ENCODE results near the gene CSNK1G2.

CSNK1G2 gene

DNA sequence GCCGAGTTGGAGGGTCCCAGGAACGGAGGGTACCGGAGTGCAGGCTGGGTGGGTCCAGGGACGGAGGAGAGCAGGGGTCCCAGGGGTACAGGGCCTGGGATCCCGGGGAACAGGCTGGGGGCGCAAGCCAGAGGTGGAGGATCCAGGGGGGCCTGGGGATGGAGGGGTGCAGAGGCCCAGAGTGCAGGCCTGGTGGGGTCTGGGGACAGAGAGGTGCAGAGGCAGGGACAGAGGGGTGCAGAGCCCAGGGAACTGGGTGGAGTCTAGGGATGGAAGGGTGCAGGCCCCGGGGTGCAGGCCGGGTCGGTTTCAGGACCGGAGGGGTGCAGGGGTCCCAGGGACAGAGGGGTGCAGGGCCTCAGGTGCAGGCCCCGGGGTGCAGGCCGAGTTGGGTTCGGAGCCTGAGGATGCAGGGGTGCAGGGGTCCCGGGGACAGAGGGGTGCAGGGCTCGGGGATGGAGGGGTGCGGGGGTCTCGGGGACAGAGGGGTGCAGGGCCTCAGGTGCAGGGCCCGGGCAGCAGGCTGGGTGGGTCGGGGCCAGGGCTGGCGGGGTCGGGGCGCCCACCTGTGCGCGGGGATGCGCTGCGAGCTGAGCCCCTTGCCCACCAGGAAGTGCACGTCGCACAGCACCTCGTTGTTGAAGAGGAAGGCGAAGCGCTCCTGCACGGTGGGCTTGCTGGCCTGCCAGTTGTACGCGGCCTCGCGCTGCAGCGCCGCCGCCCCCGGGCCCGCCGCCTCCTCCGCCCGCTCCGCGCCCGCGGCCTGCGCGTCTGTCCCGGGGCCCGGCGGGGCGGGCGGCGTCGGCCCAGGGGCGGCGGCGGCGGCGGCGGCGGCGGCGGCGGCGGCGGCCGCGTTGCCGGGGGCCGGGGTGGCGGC lies 74.0 kb downstream of the CSNK1G2 start:
- Histone ChIP-seq H3K9me3 (no peaks in the 10 kb centered on the region), H3K27me3 (no peaks in the 10 kb centered on the region), H3K4me1 (ENCODE audit: control insufficient read depth in 1 of 2, insufficient read depth in 1 of 2, low read depth in 1 of 2, low read length in 1 of 2) (peaks cover 9 to 16% of the 10 kb centered on the region in 2 experiments), H3K27ac (no peak overlapping the region), H3K4me3 (ENCODE audit: low read depth in 1 of 2, low read length in 1 of 2) (no peak overlapping the region), H3K36me3 (no peaks in the 10 kb centered on the region)
- no peak for TF ChIP-seq CTCF (IDR thresholded peaks at IDR 0.05)

GRCh38 chr19:2015608-2015950 lies 74.6 kb downstream of the CSNK1G2 start, which contains the start of gene BTBD2:
TSS of gene BTBD2 (minus strand) at chr19:2015714. CDS start at chr19:2015703, 11 bp downstream.
- peak within 1 kb of the TSS; percentile 15 for H3K27ac ChIP-seq
- no peaks in the 10 kb centered on the region for H3K27me3 ChIP-seq
- no peaks in the 10 kb centered on the region for H3K9me3 ChIP-seq
- TF ChIP-seq CTCF (IDR thresholded peaks at IDR 0.05) = no peak
- H3K4me3 ChIP-seq (ENCODE audit: low read depth in 1 of 2, low read length in 1 of 2) = peak within 1 kb of the TSS; percentile 44 to 48
- peaks cover 9 to 16% of the 10 kb centered on the region in 2 experiments for H3K4me1 ChIP-seq (ENCODE audit: control insufficient read depth in 1 of 2, insufficient read depth in 1 of 2, low read depth in 1 of 2, low read length in 1 of 2)
- no peaks in the 10 kb centered on the region for H3K36me3 ChIP-seq

DNA sequence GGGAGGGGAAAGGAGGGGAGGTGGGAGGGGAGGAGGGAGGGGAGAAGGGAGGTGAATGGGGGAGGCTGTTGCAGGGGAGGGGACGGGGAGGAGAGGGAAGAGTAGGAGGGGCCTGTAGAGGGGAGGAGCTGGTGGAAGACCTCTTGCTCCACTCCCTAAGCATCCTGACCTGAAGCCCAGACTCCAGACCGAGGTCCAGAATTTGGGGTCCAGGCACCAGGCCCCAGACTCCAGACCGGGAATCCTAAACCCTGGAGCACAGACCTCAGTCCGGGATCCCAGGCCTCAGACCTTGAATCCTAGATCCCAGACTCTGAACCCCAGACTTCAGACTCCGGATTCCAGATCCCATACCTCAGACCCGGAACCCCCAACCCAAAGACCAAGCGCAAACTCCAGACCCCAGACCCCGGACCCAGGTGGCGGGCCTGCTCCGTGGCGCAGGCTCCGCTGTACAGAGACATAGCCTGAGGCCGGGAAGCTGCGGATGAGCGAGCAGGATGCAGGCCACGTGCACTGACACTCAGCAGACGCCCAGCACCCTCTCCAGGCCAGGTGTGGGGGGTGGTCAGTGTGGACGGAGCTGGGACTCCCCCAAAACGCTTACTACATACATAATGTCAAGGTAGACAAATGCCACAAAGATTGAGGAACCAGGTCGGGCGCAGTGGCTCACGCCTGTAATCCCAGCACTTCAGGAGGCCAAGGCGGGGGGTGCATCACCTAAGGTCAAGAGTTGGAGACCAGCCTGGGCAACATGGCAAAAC lies 75.3 kb downstream of the CSNK1G2 start:
- no peaks in the 10 kb centered on the region for H3K36me3 ChIP-seq
- H3K27ac ChIP-seq = peak overlapping the region; percentile 15
- no peaks in the 10 kb centered on the region for H3K27me3 ChIP-seq
- no peaks in the 10 kb centered on the region for H3K9me3 ChIP-seq
- peaks cover 9 to 10% of the 10 kb centered on the region in 2 experiments for H3K4me1 ChIP-seq (ENCODE audit: control insufficient read depth in 1 of 2, insufficient read depth in 1 of 2, low read depth in 1 of 2, low read length in 1 of 2)
- H3K4me3 ChIP-seq (ENCODE audit: low read depth in 1 of 2, low read length in 1 of 2) = peak overlapping the region; percentile 44 to 48
- no peak for TF ChIP-seq CTCF (IDR thresholded peaks at IDR 0.05)

DNA sequence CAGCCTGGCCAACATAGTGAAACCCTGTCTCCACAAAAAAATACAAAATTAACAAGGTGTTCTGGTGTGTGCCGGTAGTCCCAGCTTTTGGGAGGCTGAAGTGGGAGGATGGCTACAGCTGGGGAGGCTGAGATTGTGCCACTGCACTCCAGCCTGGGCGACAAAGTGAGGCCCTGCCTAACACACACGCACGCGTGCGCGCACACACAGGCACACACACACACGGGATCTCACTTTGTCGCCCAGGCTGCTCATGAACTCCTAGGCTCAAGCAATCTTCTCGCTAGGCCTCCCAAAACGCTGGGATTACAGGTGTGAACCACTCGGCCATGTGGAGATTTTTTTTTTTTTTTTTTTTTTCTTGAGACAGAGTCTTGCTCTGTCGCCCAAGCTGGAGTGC lies 77.8 kb downstream of the CSNK1G2 start:
- Histone ChIP-seq H3K4me3 (ENCODE audit: low read depth in 1 of 2, low read length in 1 of 2) (no peak overlapping the region), H3K27me3 (peaks cover 5% of the 10 kb centered on the region), H3K36me3 (no peaks in the 10 kb centered on the region), H3K4me1 (ENCODE audit: control insufficient read depth in 1 of 2, insufficient read depth in 1 of 2, low read depth in 1 of 2, low read length in 1 of 2) (peaks cover 7 to 9% of the 10 kb centered on the region in 2 experiments), H3K27ac (no peak overlapping the region), H3K9me3 (no peaks in the 10 kb centered on the region)
- no peak for TF ChIP-seq CTCF (IDR thresholded peaks at IDR 0.05)

- Histone ChIP-seq H3K27ac (no peak overlapping the region), H3K9me3 (no peaks in the 10 kb centered on the region), H3K4me1 (ENCODE audit: control insufficient read depth in 1 of 2, insufficient read depth in 1 of 2, low read depth in 1 of 2, low read length in 1 of 2) (peaks cover 3 to 7% of the 10 kb centered on the region in 2 experiments), H3K27me3 (peaks cover 5% of the 10 kb centered on the region), H3K36me3 (no peaks in the 10 kb centered on the region), H3K4me3 (ENCODE audit: low read depth in 1 of 2, low read length in 1 of 2) (no peak overlapping the region)
- no peak for TF ChIP-seq CTCF (IDR thresholded peaks at IDR 0.05)
Observed at GRCh38 chr19:2021453-2022140, 80.6 kb downstream of the CSNK1G2 start.

Data from neutrophil (primary cell).